Esophagus muscularis mucosa (tissue), 4 donors: Measurements from ENCODE around the gene CCR3.

ENCODE experiments used
- EP300 ChIP-seq: sonication (generic); formaldehyde crosslinking; IDR thresholded peaks from one replicate; pipeline ENCODE4 v1.6.1; 2017; ENCODE audit warnings: antibody characterized with exemption
- POLR2A ChIP-seq: fragments of 450-650 bp; IDR thresholded peaks from one replicate; pipeline ENCODE4 v1.6.1; 2017; ENCODE audit warnings: antibody characterized with exemption, moderate library complexity, mild to moderate bottlenecking, low read depth
- POLR2AphosphoS5 ChIP-seq, 2 donors: sonication (generic); formaldehyde crosslinking; IDR thresholded peaks; one replicate each; pipeline ENCODE4 v1.6.1; 2017; ENCODE audit warnings: antibody characterized with exemption in 2 of 2
- TF ChIP-seq, protein P1 (sequence below), 3 experiments: fragments of 200-600 bp in 2 of 3; fragments of 450-650 bp in 1 of 3; sonication (generic) in 2 of 3; IDR thresholded peaks; one replicate each; pipeline ENCODE4 v1.5.1; 2017 to 2019; ENCODE audit warnings: antibody characterized with exemption in 3 of 3, mild to moderate bottlenecking in 2 of 3, moderate library complexity in 1 of 3

DNA sequence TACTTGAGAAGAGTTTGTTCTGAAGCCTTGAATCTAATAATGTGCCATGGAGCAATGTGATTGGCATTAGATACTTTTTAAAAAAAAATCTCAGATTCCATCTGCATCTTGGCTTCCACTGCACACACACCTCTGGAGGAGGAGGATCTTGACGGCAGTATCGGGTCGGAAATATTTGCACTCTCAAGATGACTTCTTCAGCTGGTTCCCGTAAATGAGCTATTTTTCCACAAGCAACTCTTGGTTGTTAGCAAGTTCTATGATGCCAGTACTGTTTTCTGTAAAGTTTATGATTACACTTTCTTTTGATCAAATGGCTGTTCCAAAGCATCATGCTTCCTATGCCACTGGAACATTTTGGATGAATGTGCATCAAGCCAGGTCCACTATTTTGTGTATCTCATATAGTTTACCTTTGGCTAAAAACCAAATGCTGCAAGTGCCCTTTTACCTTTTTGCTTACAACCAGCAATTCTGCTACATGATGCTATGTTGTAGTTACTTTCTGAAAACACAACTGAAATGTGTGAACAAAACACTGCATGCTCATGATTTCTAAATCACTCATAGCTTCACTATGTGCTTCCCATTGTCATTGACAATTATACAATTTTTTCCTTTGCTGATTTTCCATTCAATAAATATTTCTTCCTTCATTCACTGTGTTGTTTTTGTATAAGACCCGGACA lies 43.8 kb downstream of the CCR3 start:
- TF ChIP-seq POLR2A (no peak), POLR2AphosphoS5 (IDR thresholded peaks at IDR 0.05) (no peak), EP300 (no peak)
- TF ChIP-seq, protein P1, sequence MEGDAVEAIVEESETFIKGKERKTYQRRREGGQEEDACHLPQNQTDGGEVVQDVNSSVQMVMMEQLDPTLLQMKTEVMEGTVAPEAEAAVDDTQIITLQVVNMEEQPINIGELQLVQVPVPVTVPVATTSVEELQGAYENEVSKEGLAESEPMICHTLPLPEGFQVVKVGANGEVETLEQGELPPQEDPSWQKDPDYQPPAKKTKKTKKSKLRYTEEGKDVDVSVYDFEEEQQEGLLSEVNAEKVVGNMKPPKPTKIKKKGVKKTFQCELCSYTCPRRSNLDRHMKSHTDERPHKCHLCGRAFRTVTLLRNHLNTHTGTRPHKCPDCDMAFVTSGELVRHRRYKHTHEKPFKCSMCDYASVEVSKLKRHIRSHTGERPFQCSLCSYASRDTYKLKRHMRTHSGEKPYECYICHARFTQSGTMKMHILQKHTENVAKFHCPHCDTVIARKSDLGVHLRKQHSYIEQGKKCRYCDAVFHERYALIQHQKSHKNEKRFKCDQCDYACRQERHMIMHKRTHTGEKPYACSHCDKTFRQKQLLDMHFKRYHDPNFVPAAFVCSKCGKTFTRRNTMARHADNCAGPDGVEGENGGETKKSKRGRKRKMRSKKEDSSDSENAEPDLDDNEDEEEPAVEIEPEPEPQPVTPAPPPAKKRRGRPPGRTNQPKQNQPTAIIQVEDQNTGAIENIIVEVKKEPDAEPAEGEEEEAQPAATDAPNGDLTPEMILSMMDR (IDR thresholded peaks at IDR 0.05) = no peak
